GM12801 (cell line): ENCODE measurements around the gene ZFPL1.

Experiments used
- CTCF ChIP-seq: IDR thresholded peaks from one replicate; pipeline ENCODE4 v1.5.1; 2011; ENCODE audit warnings: control low read depth; ENCODE audit not compliant: insufficient read length; ENCODE audit errors: extremely low read depth

Gene ZFPL1

GRCh38 chr11:65083834-65084597 lies at the start of gene ZFPL1, which contains the start of gene CDCA5:
TSS of gene ZFPL1 (plus strand) at chr11:65084222. CDS start at chr11:65084699, 477 bp downstream.
TSS of gene CDCA5 (minus strand) at chr11:65084040. CDS start at chr11:65083978, 62 bp downstream.
- no peak for TF ChIP-seq CTCF

- TF ChIP-seq CTCF, result no peak
These were observed 49.6 kb upstream of the ZFPL1 start for GRCh38 chr11:65034423-65034822.

- no peak for TF ChIP-seq CTCF
These were observed 48.4 kb upstream of the ZFPL1 start for GRCh38 chr11:65035579-65035978.

- no peak for TF ChIP-seq CTCF
These were observed 47.1 kb upstream of the ZFPL1 start for GRCh38 chr11:65036931-65037330.

GRCh38 chr11:65040520-65040846 lies 43.5 kb upstream of the ZFPL1 start:
- no peak for TF ChIP-seq CTCF

GRCh38 chr11:65040847-65041622 lies 43.0 kb upstream of the ZFPL1 start, which contains the start of gene SAC3D1:
TSS of gene SAC3D1 (plus strand) at chr11:65041210. CDS start at chr11:65041293, 83 bp downstream.
- no peak for TF ChIP-seq CTCF

- no peak for TF ChIP-seq CTCF
These were observed 41.1 kb upstream of the ZFPL1 start for GRCh38 chr11:65042891-65043290.
